ENCODE results near the gene GPR62. TPM values are rescaled to one million over a fixed set of nuclear protein-coding genes. Genes with fewer than 3 reads are reported as not detected.

Gene GPR62
- total RNA-seq, 2 donors from 2014 or later, result not detected

DNA sequence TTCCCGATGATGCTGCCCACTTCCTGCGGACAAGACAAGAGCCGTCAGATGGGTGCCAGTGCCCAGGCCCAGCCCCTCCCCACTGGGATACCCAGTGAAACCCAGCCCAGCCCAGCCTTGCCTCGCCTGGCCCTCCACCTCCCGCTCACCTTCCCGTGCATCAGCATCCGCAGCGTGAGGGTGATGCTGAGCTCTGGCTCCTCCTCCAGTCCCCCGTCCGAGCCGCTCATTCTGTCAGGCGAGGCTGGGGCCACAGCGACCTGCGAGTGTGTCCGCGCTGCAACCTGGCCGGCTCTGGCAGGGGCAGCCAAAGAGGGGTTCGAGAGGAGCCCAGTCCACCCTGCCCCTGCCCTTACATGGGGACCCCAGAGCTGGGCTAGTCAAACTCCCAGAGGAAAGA, 5.8 kb downstream of the GPR62 start:
- DNase-seq, result no peak
- Histone ChIP-seq H3K4me1 (peaks cover 6% of the 10 kb centered on the region), H3K4me3 (no peak overlapping the region), H3K9ac (ENCODE audit: low read depth in 2 of 2, low read length in 2 of 2) (no peak overlapping the region), H3K36me3 (no peaks in the 10 kb centered on the region), H3K9me3 (no peaks in the 10 kb centered on the region), H3K27ac (no peak overlapping the region), H3K27me3 (no peaks in the 10 kb centered on the region)
- TF ChIP-seq, protein P1, sequence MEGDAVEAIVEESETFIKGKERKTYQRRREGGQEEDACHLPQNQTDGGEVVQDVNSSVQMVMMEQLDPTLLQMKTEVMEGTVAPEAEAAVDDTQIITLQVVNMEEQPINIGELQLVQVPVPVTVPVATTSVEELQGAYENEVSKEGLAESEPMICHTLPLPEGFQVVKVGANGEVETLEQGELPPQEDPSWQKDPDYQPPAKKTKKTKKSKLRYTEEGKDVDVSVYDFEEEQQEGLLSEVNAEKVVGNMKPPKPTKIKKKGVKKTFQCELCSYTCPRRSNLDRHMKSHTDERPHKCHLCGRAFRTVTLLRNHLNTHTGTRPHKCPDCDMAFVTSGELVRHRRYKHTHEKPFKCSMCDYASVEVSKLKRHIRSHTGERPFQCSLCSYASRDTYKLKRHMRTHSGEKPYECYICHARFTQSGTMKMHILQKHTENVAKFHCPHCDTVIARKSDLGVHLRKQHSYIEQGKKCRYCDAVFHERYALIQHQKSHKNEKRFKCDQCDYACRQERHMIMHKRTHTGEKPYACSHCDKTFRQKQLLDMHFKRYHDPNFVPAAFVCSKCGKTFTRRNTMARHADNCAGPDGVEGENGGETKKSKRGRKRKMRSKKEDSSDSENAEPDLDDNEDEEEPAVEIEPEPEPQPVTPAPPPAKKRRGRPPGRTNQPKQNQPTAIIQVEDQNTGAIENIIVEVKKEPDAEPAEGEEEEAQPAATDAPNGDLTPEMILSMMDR (IDR thresholded peaks at IDR 0.05), result no peak
- intact Hi-C loops (cut with DNase I), result no loop called here

DNA sequence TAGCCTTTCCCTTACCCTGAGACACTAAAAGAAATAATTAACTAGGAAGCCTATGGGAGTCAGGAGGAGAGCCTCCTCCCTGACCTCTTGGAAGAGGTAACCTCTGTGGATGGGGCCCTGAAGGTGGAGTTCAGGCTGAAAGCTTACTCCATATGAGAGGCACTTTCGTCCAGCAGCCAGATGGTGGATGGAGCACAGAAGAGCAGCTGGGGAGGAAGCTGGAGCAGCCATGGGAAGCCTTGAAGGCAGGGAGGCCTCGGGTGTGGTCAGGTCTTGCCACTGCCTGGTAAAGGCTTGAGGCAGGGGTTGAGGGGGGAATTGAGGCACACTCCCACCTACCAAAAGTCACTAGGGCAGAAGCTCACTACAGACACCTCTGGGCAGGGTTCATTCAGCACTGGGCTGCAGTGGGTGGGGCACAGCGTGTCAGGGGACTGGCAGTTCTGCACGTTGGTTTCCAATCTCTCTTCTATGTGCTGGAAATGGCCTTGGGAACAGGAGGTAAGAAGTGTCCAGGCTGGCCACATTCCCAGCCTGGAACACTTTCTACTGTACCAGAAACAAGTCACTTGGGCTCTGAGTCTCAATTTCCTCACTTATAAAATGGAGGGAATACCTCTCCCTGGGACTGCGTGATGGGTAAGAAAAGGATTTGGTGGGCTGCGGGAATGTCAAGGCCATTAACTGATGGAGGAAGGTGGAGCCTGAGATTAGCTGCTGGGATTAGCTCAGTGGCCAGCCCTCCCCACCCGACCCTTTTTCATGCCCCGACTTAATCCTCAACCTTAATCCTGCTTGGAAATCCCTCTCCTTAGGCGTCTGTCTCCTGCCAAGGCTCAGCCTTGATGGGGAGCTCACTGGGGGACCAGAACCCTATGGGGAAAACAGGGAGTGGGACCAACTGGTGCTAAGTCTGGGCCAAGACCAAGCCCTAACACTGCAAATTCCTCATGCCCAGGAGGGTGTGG, 6.7 kb downstream of the GPR62 start:
- no peaks in the 10 kb centered on the region for H3K9me3 ChIP-seq
- no peaks in the 10 kb centered on the region for H3K36me3 ChIP-seq
- no peak overlapping the region for H3K4me3 ChIP-seq
- intact Hi-C loops (cut with DNase I), result no loop called here
- H3K9ac ChIP-seq (ENCODE audit: low read depth in 2 of 2, low read length in 2 of 2), result no peak overlapping the region
- TF ChIP-seq, protein P1 (IDR thresholded peaks at IDR 0.05), result no peak
- no peak for DNase-seq
- H3K27me3 ChIP-seq, result no peaks in the 10 kb centered on the region
- no peak overlapping the region for H3K27ac ChIP-seq
- H3K4me1 ChIP-seq, result no peaks in the 10 kb centered on the region

DNA sequence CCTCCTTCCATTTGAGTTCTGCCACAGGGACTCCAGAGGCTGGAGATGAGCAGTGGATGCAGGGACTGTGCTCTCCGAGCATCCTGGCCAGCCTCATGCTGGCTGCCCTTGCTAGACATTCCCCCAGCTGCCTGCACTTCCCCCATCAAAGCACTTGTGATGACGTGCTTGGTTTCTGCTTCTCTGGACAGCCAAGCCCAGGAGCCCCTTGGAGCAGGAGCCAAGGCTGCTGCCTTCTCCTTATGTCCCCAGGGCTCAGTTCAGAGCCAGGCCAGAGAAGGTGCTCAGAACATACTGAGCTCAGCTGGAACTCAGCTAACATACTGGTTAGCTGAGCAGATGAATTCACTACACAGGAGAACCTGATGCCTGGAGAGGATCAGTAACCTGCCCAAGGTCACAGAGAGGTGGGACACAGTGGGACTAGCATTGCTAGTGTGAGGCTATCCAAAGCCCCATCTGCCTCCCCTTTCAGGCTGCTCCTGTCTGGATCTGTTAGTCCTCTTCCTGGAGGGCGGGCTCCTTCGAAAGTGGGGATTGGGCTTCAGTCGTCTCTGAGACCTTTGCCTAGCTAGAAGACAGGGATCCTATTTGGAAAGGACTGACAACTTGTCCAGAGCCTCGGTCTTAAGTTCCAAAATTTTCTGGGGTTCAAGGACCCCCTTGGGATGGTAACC, 7.8 kb downstream of the GPR62 start:
- DNase-seq, result no peak
- Histone ChIP-seq H3K27ac (no peak overlapping the region), H3K4me1 (no peaks in the 10 kb centered on the region), H3K36me3 (no peaks in the 10 kb centered on the region), H3K9me3 (no peaks in the 10 kb centered on the region), H3K4me3 (no peak overlapping the region), H3K27me3 (no peaks in the 10 kb centered on the region), H3K9ac (ENCODE audit: low read depth in 2 of 2, low read length in 2 of 2) (no peak overlapping the region)
- TF ChIP-seq, protein P1 (IDR thresholded peaks at IDR 0.05), result no peak
- intact Hi-C loops (cut with DNase I), result no loop called here

DNA sequence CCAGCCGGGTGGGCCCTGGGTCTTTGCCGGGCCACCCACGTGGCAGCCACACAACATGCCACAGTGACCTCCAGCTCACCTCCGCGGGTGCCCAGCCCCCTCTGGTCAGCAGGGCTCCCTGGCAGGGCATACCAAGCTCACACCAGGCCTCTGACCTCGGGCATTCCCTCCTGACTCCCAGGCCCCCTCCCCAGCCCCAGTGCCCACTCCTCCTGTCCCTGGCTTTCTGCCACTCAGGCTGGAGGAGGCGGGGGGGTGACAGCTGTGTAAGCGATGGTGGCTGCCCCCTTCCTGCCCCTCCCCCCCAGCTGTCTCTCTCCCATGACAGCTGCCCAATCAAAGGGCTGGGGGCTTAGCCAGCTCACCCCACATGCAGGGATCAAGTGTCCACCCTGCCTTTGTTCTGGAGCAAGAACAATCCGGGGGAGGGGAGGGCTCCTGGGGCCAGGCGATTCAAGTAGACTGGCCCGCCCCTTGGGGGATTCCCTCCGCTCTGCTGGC, 8.8 kb downstream of the GPR62 start:
- Histone ChIP-seq H3K4me1 (no peaks in the 10 kb centered on the region), H3K4me3 (no peak overlapping the region), H3K9ac (ENCODE audit: low read depth in 2 of 2, low read length in 2 of 2) (no peak overlapping the region), H3K27ac (no peak overlapping the region), H3K36me3 (no peaks in the 10 kb centered on the region), H3K9me3 (no peaks in the 10 kb centered on the region), H3K27me3 (no peaks in the 10 kb centered on the region)
- intact Hi-C loops (cut with DNase I), result no loop called here
- no peak for DNase-seq
- TF ChIP-seq, protein P1 (IDR thresholded peaks at IDR 0.05), result no peak

DNA sequence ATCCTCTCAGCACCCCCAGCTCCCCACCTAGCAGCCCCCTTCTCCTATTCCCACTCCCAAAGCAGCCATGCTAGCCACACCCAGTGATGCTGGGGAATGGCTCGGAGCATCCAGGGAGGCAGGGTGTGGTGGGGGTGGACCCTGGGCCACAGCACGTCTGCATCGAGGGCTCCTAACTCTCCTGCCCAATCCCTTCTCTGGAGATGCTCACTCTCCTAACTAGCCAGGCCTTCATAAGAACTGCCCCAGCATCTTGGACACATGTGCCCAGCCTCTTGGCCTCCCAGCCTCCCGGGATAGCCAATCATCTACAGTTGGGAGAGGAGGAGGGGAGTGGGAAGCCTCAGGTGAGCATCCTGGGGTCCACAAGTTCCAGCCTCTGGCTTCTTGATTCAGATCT, 9.3 kb downstream of the GPR62 start:
- H3K27ac ChIP-seq, result no peak overlapping the region
- intact Hi-C loops (cut with DNase I), result no loop called here
- no peaks in the 10 kb centered on the region for H3K27me3 ChIP-seq
- TF ChIP-seq, protein P1 (IDR thresholded peaks at IDR 0.05), result no peak
- H3K9me3 ChIP-seq, result no peaks in the 10 kb centered on the region
- no peaks in the 10 kb centered on the region for H3K36me3 ChIP-seq
- H3K4me1 ChIP-seq, result no peaks in the 10 kb centered on the region
- no peak for DNase-seq
- H3K9ac ChIP-seq (ENCODE audit: low read depth in 2 of 2, low read length in 2 of 2), result no peak overlapping the region
- H3K4me3 ChIP-seq, result no peak overlapping the region

All from colonic mucosa (tissue), 4 donors.